Stimulated activated CD4-positive, alpha-beta T cell treated with anti-CD3 and anti-CD28 coated beads, Interleukin-1b, Interleukin-23, amount 100 ng/mL, for 4 hours (primary cell): Measurements from ENCODE around the gene ATXN1.
A peak's percentile ranks its signal among the peaks of the same experiment; 100 is the strongest.

Source experiments
- DNase-seq, 2 donors: peaks; one replicate each; pipeline ENCODE4 v3.0.0-alpha.2; 2020; ENCODE audit warnings: low read depth in 2 of 2

Gene ATXN1

GRCh38 chr6:16743664-16744210 lies 17.5 kb downstream of the ATXN1 start:
- DNase-seq = no peak

DNA sequence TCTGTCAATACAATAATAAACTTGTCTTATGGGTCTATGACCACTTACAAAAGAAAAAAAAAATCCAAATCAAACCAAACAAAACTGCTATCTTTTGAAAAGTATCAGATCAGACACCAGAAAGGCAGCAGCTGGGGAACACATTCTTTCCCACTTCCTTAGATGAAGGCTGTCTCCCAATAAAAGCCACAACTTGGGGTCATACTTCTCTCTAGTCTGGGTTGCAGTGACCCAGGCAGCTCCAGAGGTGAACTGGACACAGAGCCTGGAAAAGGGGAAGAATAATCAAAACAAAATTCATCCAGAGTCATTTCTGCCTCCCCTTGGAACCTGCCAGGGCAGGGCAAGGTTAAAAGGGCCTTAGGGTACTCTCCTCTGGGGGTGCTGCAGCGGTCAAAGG lies 19.1 kb downstream of the ATXN1 start:
- no peak for DNase-seq

- DNase-seq = no peak
These were observed 19.9 kb downstream of the ATXN1 start for GRCh38 chr6:16741112-16742016.

DNA sequence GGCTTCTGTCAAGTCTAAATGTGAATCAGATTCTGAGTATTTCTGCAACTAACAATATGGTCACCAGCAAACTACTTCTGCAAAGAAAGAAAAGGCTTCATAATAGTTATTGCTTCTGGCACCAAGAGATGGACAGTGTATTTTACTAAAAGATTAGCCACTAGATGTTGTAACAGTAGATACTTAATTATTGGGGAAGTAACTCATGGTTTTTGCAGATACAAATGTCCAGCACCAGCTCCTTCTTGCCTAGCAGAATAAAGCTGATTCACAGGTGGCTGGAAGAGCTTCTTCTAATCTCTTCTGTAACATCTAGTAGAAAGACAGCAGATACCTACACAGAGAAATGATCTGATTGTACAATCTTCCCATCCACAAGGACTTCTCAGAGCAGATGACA lies 21.2 kb downstream of the ATXN1 start:
- no peak for DNase-seq

- DNase-seq = no peak
These were observed 21.9 kb downstream of the ATXN1 start for GRCh38 chr6:16739329-16739801.

DNA sequence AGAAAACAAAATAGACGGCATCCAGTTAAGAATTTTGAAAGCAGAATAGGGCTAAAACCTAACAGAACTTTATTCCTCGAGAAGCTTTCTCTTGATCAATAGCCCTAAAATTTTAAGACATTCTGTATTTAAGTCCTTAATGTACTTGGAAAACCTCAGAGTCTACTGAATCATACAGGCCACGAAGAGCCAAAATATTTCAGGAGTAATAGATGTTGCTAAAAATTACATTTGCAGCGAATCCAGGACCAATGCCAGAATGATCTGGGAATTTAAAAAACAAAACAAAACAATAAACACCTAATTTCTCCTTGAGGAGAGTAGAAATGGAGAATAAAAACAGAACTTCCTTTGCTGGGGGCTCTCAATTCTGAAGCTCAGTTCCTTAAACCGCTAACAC lies 23.3 kb downstream of the ATXN1 start:
- DNase-seq = no peak

GRCh38 chr6:16736856-16737775 lies 24.1 kb downstream of the ATXN1 start:
- DNase-seq = no peak

GRCh38 chr6:16735014-16735413 lies 26.2 kb downstream of the ATXN1 start:
- DNase-seq = no peak

DNA sequence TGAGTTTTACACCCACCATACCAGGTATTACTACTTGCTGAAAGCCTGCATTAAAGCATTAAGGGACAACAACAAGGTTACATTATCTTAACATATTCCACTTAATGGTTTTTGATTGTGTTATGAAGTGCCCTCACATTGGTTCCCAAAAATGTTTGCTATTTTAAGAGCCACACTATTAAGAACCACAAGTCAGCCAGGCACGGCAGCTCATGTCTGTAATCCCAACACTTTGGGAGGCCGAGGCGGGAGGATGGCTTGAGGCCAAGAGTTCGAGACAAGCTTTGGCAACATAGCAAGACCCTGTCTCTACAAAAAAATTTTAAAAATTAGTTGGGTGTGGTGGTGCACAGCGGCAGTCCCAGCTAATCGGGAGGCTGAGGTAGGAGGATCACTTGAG lies 28.2 kb downstream of the ATXN1 start:
- DNase-seq = no peak

- DNase-seq = peak in 1 of 2 donors; percentile 31
These were observed 29.7 kb downstream of the ATXN1 start for GRCh38 chr6:16731478-16732051.

DNA sequence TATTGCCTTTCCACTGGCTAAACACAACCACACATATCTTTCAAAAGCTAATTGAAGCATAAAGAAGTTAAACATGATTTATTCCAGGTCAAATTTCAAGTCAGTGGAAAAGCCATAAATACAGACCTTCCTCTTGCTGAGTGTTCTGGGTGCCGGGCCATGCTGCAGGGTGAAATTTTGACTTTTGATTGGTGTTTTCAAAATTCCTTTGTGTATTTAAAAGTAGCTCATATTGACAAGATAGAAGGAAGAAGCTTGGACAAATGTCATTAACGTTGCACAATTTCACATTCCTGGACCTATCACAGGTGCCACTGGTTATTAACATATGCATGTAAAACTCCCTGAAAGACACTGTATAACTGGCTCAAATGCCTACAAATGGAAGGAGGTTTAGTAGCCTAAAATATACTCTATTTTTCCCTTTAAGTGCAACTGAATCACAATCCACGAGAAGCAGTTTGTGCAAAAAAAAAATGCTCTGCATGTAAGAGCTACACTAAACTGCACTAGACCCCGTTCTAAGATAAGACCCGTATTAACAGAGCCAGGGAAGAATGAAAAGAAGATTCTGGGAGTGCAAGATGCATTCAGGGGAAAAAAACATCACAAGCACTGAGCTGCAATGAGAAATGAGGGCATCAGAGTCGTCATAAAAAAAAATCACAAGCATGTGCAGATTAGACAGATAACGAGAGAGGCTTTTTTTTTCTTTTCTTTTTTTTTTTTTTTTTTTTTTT lies 30.4 kb downstream of the ATXN1 start:
- DNase-seq = no peak

GRCh38 chr6:16729744-16730143 lies 31.5 kb downstream of the ATXN1 start:
- DNase-seq = no peak

DNA sequence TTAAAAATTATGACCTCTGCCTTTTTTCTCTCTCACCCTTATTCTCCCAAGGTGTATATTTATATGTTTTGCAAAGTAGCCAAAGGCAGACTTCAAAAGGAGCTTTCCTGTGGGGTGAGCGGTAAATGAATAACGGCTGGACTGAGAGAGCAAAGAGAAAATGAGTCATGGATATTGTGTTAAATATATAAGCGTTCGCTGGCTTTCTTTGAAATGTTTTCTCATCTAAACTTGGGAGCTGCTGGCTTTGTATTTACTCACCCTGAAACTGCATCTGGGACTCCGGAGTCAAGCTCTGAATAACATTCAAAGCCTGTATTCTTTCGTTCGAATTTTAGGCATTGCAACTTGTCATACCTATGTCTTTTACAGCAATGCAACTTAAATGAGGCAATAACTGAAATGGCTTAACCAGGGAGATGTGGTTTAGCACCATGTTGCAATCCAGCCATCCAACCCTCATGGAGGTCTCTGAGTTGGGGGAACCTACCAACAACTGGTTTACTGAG lies 32.0 kb downstream of the ATXN1 start:
- no peak for DNase-seq

GRCh38 chr6:16728513-16729182 lies 32.6 kb downstream of the ATXN1 start:
- DNase-seq = no peak

DNA sequence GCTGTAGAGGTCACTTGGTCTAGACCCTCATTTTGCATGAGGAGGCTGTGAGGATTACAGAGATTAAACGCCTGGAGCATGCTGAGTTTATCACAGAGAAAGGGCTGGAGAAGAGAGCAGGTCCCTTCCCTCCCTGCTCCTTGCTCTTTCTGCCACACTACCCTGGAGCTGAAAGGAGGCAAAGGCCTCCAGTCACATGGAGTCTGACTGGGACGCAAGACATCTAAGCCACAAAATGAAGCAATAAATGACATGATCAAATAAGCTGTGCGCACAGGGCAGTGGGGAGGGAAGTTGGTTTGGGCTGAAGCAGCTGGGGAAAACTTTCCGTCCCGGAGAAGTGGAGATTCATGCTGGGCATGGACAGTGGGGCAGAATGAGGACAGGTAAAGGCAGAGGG lies 33.3 kb downstream of the ATXN1 start:
- DNase-seq = no peak

DNA sequence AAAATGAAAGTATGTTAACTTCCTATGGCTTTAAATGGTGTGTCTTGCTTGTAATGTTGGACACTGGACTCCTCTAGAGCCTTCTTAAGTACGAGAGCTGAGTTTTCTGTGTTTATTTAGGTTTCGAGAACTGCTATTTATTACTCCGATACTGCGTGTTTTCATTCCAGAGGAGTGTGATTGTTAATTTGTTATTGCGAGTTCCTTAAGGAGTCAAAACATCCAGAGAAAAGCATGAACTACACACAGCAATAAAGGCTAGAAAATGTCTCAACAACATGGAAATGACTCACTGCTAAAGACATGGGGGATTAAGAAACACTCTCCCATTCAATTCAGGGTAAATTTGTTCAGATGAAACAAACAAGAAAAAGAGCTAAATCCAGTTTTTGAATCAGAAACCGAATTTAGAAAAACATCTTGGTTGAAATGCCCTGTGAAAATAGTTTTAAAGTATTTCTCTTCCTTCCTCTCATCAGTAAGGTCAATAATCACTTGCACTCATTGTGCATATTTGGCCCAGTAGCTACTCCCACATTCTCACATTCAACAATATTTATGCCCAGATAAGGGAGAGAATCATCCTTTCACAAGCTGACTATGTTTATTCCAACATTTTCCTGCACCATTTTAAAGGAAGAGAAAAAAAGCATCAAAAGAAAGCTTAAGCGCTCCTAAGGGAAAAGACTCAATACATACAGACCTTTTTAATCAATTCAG lies 36.0 kb downstream of the ATXN1 start:
- no peak for DNase-seq

GRCh38 chr6:16723826-16724225 lies 37.4 kb downstream of the ATXN1 start:
- DNase-seq = no peak

GRCh38 chr6:16723402-16723801 lies 37.9 kb downstream of the ATXN1 start:
- DNase-seq = no peak

GRCh38 chr6:16722630-16723029 lies 38.6 kb downstream of the ATXN1 start:
- DNase-seq = no peak

DNA sequence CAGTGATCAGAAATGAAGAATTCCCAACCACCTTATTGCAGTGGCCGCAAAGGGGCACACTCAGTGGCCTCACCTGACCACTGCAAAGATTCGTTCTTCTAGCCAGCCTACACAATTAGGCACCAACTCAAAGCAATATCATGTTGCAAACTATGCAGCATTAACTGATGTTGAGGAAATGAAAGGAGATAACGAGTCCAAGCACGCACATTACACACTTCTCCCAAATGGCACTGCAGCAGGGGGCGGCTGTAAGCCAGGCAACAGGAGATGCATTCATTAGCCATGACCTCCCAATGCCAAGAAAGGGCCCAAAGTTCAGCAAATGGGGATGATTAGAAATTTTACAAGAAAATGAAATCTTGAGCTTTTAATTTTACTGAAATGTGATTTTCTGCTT lies 39.3 kb downstream of the ATXN1 start:
- no peak for DNase-seq
